Esophagus (tissue), 2 donors: ENCODE data around the gene RASA1. TPM values are rescaled to one million over a fixed set of nuclear protein-coding genes. Genes with fewer than 3 reads are reported as not detected.

Experiments used
- H3K27ac ChIP-seq, 2 donors: one replicate each; pipeline ENCODE4 v1.5.1; 2013; ENCODE audit warnings: low read depth in 2 of 2, mild to moderate bottlenecking in 2 of 2, inconsistent platforms in 1 of 2, low read length in 1 of 2, moderate library complexity in 1 of 2
- H3K27me3 ChIP-seq, 2 donors: one replicate each; pipeline ENCODE4 v1.6.1; 2013; ENCODE audit warnings: low read length in 2 of 2, control low read depth in 1 of 2, mild to moderate bottlenecking in 1 of 2; ENCODE audit not compliant: insufficient read depth in 2 of 2, control insufficient read depth in 1 of 2
- H3K36me3 ChIP-seq, 2 donors: one replicate each; pipeline ENCODE4 v1.6.1; 2013; ENCODE audit warnings: low read length in 1 of 2; ENCODE audit not compliant: control insufficient read depth in 2 of 2, insufficient read depth in 2 of 2
- H3K4me1 ChIP-seq, 2 donors: one replicate each; pipeline ENCODE4 v1.6.1; 2013; ENCODE audit warnings: low read length in 1 of 2; ENCODE audit not compliant: control insufficient read depth in 2 of 2, insufficient read depth in 2 of 2
- H3K4me3 ChIP-seq, 2 donors: one replicate each; pipeline ENCODE4 v1.5.1; 2013; ENCODE audit warnings: low read length in 2 of 2, mild to moderate bottlenecking in 2 of 2, low read depth in 1 of 2, moderate library complexity in 1 of 2
- H3K9me3 ChIP-seq, 2 donors: one replicate each; pipeline ENCODE4 v1.6.1; 2013; ENCODE audit warnings: mild to moderate bottlenecking in 2 of 2, low read depth in 1 of 2, low read length in 1 of 2, moderate library complexity in 1 of 2; ENCODE audit not compliant: control insufficient read depth in 2 of 2, insufficient read depth in 1 of 2
- WGBS, 2 donors: extraction: QIAGEN DNeasy Blood & Tissue Kit; methylation state at CpG; one replicate each; pipeline ENCODE4 v1.1.7; 2013; 5-methylcytosine and 5-hydroxymethylcytosine counted together
- polyA plus RNA-seq, 2 donors: library from polyadenylated mRNA; stranded (reverse); fragments of 200-250 nt; gene quantifications; one replicate each; pipeline ENCODE4 v1.2.3, GENCODE V29; 2013
- donor health status: healthy with polysubstance abuse.
- donor health status: Bipolar disorder and iron deficiency.

RASA1 gene
- polyA plus RNA-seq, 2 donors, result 6.7 to 9.3 TPM

DNA sequence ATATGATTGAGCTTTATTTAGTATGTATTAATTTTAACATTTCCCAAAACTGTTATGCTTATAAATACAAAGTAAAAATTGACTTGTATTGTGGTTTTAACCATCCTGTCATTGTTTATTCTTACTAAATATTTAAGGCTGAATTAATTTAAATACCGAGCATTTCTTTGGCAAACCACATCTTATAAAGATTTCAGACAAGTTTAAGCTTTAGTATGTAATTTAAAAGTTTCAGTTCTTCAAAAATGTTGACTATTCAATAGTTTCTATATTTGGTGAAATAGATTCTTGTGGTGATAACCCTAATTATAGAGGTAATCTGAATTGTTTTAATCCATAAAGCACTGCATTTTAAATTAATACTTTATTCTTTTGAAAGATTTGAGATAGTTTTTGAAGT is 79.6 kb downstream of the RASA1 start:
- 65 to 87% methylated on average over 1 of the region's 1 CpG for WGBS, 2 donors
- Histone ChIP-seq H3K36me3 (no peaks in the 10 kb centered on the region), H3K27ac (no peak overlapping the region), H3K4me3 (no peak overlapping the region), H3K27me3 (no peaks in the 10 kb centered on the region), H3K4me1 (no peaks in the 10 kb centered on the region), H3K9me3 (no peaks in the 10 kb centered on the region)

- Histone ChIP-seq H3K9me3 (no peaks in the 10 kb centered on the region), H3K4me3 (no peak overlapping the region), H3K27ac (no peak overlapping the region), H3K4me1 (no peaks in the 10 kb centered on the region), H3K36me3 (no peaks in the 10 kb centered on the region), H3K27me3 (no peaks in the 10 kb centered on the region)
Measured at GRCh38 chr5:87347841-87348240, 80.2 kb downstream of the RASA1 start.

- Histone ChIP-seq H3K36me3 (no peaks in the 10 kb centered on the region), H3K27ac (no peak overlapping the region), H3K27me3 (no peaks in the 10 kb centered on the region), H3K9me3 (no peaks in the 10 kb centered on the region), H3K4me3 (no peak overlapping the region), H3K4me1 (no peaks in the 10 kb centered on the region)
- 94 to 96% methylated on average over 1 of the region's 1 CpG for WGBS, 2 donors
Measured at GRCh38 chr5:87354496-87354895, 86.8 kb downstream of the RASA1 start.

GRCh38 chr5:87359106-87359505 is 91.4 kb downstream of the RASA1 start:
- no peak overlapping the region for H3K4me3 ChIP-seq
- no peak overlapping the region for H3K27ac ChIP-seq
- WGBS, 2 donors, result 94 to 95% methylated on average over 2 of the region's 2 CpGs
- H3K36me3 ChIP-seq, result no peaks in the 10 kb centered on the region
- H3K4me1 ChIP-seq, result no peaks in the 10 kb centered on the region
- H3K27me3 ChIP-seq, result no peaks in the 10 kb centered on the region
- no peaks in the 10 kb centered on the region for H3K9me3 ChIP-seq

GRCh38 chr5:87360132-87360531 is 92.4 kb downstream of the RASA1 start:
- Histone ChIP-seq H3K9me3 (no peaks in the 10 kb centered on the region), H3K36me3 (peaks cover 0 to 3% of the 10 kb centered on the region in 2 donors), H3K27ac (no peak overlapping the region), H3K27me3 (no peaks in the 10 kb centered on the region), H3K4me1 (no peaks in the 10 kb centered on the region), H3K4me3 (no peak overlapping the region)
- WGBS, 2 donors, result 89 to 99% methylated on average over 11 of the region's 11 CpGs

DNA sequence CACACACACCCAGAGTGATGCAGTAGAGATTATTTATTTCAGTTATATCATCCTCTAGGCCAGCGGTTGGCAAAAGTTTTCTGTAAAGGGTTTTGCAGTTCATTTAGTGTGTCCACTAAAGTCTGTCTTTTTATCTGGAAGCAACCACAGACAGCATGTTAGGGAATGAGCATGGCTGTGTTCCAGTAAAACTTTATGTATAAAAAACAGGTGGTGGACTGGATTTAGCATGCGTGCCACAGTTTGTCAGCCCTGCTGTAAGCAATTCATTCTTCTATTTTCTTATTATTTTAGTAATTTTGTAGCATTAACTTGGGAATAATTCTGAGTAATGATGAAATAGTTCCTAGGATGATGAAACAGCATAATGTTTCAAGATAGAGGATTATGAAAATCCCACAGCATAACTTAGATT is 93.4 kb downstream of the RASA1 start:
- Histone ChIP-seq H3K9me3 (no peaks in the 10 kb centered on the region), H3K27me3 (no peaks in the 10 kb centered on the region), H3K4me1 (no peaks in the 10 kb centered on the region), H3K27ac (no peak overlapping the region), H3K4me3 (no peak overlapping the region), H3K36me3 (peaks cover 0 to 3% of the 10 kb centered on the region in 2 donors)
- 88 to 90% methylated on average over 2 of the region's 2 CpGs for WGBS, 2 donors

DNA sequence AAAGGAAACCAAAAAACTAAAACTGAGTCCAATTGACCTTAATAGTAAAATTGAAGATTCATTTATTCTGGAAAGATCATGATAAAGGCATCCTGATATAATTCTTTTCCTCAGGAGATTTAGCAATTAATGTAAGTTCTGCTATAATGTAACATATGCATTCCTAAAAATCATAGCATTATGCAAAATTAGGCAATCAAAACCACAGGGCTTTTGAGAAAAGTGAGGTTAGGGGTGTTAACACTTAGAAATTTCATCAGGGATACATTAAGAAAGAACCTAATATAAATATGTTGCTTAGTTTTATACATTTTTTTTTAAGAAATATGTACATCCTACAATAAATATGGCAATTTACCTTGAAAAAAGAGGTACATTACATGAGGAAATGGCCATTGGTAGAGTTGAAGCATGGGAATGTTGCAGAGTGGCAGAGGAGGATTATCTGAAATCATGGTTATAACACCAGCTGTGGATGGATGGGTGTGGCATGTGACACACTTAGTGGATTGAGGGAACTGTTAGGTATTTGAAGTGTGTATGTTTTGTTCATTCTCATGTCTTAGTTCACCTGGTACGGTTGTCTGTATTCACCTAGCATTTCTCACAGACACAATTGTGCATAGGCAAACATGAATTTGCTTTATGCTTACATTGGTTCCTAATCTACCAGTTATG is 94.0 kb downstream of the RASA1 start:
- H3K27ac ChIP-seq, result no peak overlapping the region
- H3K9me3 ChIP-seq, result no peaks in the 10 kb centered on the region
- 93 to 96% methylated on average over 1 of the region's 1 CpG for WGBS, 2 donors
- no peaks in the 10 kb centered on the region for H3K4me1 ChIP-seq
- H3K27me3 ChIP-seq, result no peaks in the 10 kb centered on the region
- H3K4me3 ChIP-seq, result no peak overlapping the region
- H3K36me3 ChIP-seq, result peaks cover 0 to 3% of the 10 kb centered on the region in 2 donors

GRCh38 chr5:87367243-87367642 is 99.6 kb downstream of the RASA1 start:
- Histone ChIP-seq H3K4me3 (no peak overlapping the region), H3K9me3 (no peaks in the 10 kb centered on the region), H3K27me3 (no peaks in the 10 kb centered on the region), H3K27ac (no peak overlapping the region), H3K4me1 (no peaks in the 10 kb centered on the region), H3K36me3 (peaks cover 0 to 3% of the 10 kb centered on the region in 2 donors)
- WGBS, 2 donors, result 73 to 91% methylated on average over 2 of the region's 2 CpGs

- Histone ChIP-seq H3K27ac (no peak overlapping the region), H3K4me3 (no peak overlapping the region), H3K4me1 (no peaks in the 10 kb centered on the region), H3K27me3 (no peaks in the 10 kb centered on the region), H3K9me3 (no peaks in the 10 kb centered on the region), H3K36me3 (peaks cover 0 to 3% of the 10 kb centered on the region in 2 donors)
- WGBS, 2 donors, result 88 to 98% methylated on average over 3 of the region's 3 CpGs
Measured at GRCh38 chr5:87368601-87369000, 100.9 kb downstream of the RASA1 start.

- Histone ChIP-seq H3K4me3 (no peak overlapping the region), H3K9me3 (no peaks in the 10 kb centered on the region), H3K36me3 (peaks cover 0 to 3% of the 10 kb centered on the region in 2 donors), H3K27me3 (no peaks in the 10 kb centered on the region), H3K4me1 (no peaks in the 10 kb centered on the region), H3K27ac (no peak overlapping the region)
Measured at GRCh38 chr5:87369431-87369830, 101.7 kb downstream of the RASA1 start.
